Muscle of arm (tissue), 14 donors: ENCODE measurements around the gene FAM219B. TPM values are rescaled to one million over a fixed set of nuclear protein-coding genes. Genes with fewer than 3 reads are reported as not detected.
"Not testable (repeated sequence)": the region's sequence is repeated elsewhere in the genome, so short reads cannot be mapped to it uniquely, and the experiment has no call there.

ENCODE experiments used
- DNase-seq: peaks from one replicate; pipeline ENCODE4 v3.0.0-alpha.2; 2013
- long read RNA-seq, 11 donors: transcript quantifications; one replicate each; lab custom pipeline, GENCODE V29; 2026
- polyA plus RNA-seq, 12 donors: library from polyadenylated mRNA; unstranded; fragments of 120-200 nt; gene quantifications; one replicate each; pipeline ENCODE4 v1.2.1, GENCODE V29; 2013; ENCODE audit not compliant: insufficient read length in 12 of 12

FAM219B gene, protein sequence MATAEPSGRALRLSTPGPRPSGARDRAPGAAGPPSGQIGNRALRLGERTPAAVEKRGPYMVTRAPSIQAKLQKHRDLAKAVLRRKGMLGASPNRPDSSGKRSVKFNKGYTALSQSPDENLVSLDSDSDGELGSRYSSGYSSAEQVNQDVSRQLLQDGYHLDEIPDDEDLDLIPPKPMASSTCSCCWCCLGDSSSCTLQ
- polyA plus RNA-seq, result 10 to 100 TPM in 11 of 12 donors, not detected in 1; 40.4 to 60.0 (median 48.6) TPM
- long read RNA-seq, donor 1, partial matches to known transcripts, result 0 of 5 reads
- long read RNA-seq, donor 1, other reads (novel, unspliced or antisense), result 0 of 5 reads
- long read RNA-seq, donor 2, transcript FAM219B-217 (4 exons, 3,219 nt), result major isoform, 5 of 11 reads
- long read RNA-seq, donor 2, partial matches to known transcripts, result 0 of 11 reads
- long read RNA-seq, donor 2, other reads (novel, unspliced or antisense), result 0 of 11 reads
- long read RNA-seq, donor 3, result 0 reads
- long read RNA-seq, donor 4, partial matches to known transcripts, result 0 of 4 reads
- long read RNA-seq, donor 4, other reads (novel, unspliced or antisense), result 0 of 4 reads
- long read RNA-seq, donor 5, full-length matches to known transcripts, result 22 of 22 reads
- long read RNA-seq, donor 5, partial matches to known transcripts, result 0 of 22 reads
- long read RNA-seq, donor 5, other reads (novel, unspliced or antisense), result 0 of 22 reads
- long read RNA-seq, donor 6, partial matches to known transcripts, result 0 of 5 reads
- long read RNA-seq, donor 6, other reads (novel, unspliced or antisense), result 0 of 5 reads
- long read RNA-seq, donor 7, partial matches to known transcripts, result 0 of 5 reads
- long read RNA-seq, donor 7, other reads (novel, unspliced or antisense), result 0 of 5 reads
- long read RNA-seq, donor 8, transcript FAM219B-201 (5 exons, 3,550 nt), result major isoform, 6 of 16 reads
- long read RNA-seq, donor 8, partial matches to known transcripts, result 0 of 16 reads
- long read RNA-seq, donor 8, other reads (novel, unspliced or antisense), result 0 of 16 reads
- long read RNA-seq, donor 9, partial matches to known transcripts, result 0 of 3 reads
- long read RNA-seq, donor 9, other reads (novel, unspliced or antisense), result 0 of 3 reads
- long read RNA-seq, donor 10, transcript FAM219B-201 (5 exons, 3,550 nt), result major isoform, 6 of 10 reads
- long read RNA-seq, donor 10, partial matches to known transcripts, result 0 of 10 reads
- long read RNA-seq, donor 10, other reads (novel, unspliced or antisense), result 0 of 10 reads
- long read RNA-seq, donor 11, partial matches to known transcripts, result 0 of 5 reads
- long read RNA-seq, donor 11, other reads (novel, unspliced or antisense), result 0 of 5 reads

DNA sequence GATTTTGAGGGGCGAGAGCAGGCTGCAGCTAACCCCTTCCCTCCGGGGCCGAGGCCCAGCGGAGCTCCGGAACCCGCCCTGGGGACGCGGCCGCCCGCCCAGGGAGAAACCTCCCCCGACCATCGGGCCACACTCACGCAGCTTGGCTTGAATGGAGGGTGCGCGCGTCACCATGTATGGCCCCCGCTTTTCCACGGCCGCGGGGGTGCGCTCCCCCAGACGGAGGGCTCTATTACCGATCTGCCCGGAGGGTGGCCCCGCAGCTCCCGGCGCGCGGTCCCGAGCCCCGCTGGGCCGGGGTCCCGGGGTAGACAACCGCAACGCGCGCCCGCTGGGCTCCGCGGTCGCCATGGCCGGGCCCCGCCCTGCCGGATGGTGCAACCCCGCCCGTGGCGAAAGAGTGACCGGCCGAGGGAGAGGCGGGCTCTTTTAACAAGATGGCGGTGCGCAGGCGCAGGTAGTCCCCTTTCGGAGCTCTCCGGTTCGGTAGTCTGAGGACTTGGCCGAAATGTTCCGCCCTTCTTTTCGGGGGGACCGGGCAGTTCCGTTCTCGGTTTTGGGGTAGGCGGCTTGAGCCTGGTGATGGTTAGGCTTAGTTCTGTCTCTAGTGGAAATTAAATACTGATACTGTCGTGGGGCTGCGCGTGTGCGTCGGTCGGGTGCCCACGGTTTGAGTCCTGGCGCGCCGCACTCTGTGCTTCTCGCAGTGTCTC lies at the start of gene FAM219B:
Gene FAM219B (minus strand): TSS at position 402 of the 713 bp plus-strand sequence. CDS start 51 bp downstream, at position 351.
- DNase-seq, result peak; percentile 91

DNA sequence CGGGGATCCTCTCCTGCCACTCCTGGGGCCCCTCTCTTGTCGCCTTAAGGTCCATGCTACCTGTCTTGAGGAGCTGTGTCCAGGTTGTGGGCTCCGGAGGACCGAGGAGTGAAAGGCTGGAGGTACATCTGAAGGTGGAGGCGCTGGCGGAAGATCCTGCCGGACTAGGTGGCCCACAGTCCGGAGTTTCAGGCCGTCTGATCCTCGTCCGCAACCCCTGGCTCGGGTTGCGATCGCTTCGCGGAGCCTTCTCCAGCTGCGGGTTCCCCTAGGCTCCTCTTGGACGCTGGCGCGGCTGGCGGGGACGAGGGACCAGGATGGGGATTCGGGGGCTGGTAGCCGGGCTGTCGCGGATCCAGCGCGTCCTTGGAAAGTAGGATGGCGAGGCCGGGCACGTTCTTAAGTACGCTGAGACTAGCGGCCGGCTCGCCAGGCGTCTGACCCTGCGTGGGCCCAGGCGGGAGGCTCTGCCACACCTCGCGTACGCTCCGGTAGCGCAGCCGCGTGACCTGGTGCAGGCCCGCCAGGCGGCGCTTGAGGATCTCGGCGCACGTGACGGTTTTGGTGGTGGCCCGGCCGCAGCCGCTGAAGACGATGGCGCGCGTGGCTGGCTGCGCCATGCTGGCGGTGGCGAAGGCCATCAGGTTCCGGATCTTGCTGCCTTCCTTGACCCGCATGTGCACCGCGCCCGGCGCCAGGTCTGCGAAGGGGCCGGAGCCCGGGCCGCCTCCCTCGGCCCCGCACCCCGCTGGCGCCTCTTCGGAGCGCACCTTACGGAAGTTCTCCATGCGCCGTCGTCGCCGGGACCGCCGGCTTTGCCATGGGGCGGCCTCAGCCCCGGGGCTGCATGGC lies 49.4 kb upstream of the FAM219B start:
- DNase-seq, result no peak

DNA sequence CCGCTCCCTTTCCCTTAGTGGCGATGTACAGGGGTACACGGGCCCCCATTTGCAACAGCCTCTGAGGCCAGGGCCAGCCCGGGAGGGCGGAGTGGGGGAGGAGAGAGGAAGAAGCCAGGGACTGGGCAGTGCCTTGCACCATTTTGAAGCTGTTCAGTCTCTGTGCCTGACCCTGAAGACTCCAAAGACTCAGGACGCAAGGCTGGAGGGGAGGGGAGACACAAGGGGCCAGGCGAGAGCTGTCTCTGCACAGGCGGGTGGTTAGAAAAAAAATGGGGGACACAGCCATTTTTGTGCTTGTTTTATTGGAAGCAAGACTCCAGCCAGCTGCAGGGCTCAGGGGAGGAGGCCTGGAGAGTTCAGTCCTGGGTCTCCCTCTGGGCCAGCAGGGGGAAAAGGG lies 48.4 kb upstream of the FAM219B start:
- no peak for DNase-seq

DNA sequence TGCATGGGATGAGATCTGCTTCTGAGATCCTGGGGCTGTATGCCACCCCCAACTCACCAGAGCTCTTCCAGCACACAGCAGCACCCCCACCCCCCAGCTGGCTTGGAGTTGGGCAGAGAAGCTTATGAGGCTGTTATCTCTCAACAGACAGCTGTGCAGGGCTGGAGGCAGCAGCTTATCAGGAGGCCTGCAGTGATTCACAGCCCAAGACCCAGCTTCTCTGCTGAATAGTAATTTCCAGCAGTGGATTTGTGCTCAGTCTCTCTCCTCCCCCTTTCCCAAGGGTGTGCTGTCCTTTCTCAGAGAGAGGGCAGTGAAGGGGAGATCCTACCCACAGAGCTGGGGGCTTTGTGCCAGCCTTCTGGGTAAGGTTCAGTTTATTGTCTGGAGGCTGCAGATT lies 47.9 kb upstream of the FAM219B start:
- DNase-seq, result no peak

DNA sequence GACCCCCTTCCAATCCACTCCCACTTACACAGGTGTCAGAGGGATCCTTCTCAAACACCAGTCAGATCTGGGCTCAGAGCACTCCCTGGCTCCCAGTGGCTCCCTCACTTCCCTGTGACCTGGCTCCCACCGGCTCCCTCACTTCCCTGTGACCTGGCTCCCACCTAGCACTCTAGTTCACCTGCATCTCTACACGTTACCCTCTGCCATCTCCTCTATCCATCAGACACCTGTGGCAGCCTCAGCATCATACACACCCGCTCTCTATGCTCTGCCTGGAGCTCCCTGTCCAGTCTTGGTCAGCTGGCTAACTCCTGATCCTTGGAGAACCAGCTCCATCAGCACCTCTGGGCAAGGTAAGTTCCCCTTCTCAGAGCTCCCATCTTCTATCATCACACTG lies 44.4 kb upstream of the FAM219B start:
- no peak for DNase-seq

DNA sequence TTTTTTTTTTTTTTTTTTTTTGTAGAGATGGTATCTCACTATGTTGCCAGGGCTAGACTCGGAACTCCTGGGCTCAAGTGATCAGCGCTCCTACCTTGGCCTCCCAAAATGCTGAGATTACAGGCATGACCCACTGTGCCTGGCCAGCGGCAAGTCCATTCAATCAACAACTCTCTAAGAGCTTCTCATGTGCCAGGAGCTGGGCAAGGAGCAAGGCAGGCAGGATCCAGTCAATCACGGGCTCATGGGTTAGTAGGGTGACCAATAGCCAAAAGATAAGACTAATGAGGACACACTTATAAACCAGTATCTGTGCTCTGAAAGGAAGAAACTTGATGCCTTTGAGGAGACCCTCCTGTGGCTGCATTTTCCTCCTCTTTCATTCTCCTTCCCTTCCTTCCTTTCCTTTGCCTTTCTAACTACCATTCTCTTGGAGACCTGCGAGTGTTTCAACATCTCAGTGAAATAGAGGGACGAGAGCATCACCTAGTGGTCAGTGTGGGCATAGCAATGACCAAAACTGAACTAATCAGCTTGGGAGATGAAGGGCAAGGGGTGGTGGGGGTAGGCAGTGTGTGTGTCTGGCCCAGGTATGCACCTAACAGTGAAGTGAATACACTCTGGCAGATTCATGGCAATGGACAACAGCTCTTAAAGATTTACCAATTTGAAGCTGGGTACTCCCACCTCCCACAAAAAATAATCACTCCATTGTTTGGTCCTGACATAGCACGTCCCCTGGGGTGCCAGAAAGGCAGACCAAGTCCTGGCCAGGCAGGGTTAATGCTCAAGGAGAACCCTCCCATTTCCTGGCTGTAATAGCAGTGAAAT lies 43.6 kb upstream of the FAM219B start:
- DNase-seq, result peak; percentile 84

DNA sequence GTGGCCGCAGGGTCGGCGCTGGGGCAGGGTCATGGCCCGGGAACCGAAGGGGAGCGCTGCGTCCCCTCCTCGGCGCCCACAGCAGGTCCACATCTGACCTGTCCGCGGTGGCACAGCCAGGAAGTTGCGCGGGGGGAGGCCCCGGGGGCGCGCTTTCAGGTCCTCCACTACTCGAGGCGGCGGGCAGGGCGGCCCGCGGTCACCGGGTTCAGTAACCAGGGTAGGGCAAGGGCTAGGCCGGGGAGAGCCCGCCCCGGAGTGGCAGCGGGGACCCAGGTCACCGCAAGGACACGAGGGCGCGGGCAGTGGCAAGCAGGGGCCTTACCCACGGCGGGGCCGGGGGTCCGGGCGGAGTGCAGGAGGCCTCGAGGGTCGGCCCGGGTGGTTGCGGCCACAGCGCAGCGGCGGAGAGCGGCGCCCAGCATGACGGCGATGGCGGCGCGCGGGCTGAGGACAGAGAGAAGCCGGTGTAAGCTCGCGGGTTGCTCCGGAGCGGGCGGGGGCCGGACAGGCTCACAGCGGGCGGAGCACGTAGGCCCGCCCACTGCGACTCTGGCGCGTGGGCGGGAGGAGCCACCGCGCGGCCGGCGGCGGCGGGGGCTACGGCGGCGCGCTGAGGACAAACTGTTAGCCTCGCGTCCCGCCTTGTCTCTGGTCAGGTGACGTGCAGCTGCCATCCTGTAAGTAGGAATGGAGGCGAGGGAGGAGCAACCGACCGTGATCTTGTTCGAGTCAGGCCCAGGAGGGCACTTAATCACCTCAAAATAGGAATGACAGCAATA lies 31.1 kb upstream of the FAM219B start, which contains the start of gene COX5A:
Gene COX5A (minus strand): TSS at position 484 of the 782 bp plus-strand sequence. CDS start 59 bp downstream, at position 425.
- DNase-seq, result peak; percentile 93

DNA sequence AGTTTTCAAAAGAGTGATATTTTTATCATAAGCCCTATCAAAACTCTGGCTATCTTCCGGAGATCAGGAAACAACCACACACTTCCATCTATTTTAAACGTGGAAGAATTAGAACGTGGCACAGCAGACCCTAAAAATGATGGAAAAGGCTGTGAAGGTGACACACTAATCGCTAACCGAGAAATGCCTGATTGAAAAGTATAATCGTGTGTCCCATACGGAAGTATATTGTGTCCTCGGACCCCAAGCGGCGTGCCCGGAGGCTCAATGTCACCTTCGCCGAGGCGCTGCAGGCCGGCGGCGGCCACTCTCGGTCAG lies 30.6 kb upstream of the FAM219B start:
- DNase-seq, result no peak

DNA sequence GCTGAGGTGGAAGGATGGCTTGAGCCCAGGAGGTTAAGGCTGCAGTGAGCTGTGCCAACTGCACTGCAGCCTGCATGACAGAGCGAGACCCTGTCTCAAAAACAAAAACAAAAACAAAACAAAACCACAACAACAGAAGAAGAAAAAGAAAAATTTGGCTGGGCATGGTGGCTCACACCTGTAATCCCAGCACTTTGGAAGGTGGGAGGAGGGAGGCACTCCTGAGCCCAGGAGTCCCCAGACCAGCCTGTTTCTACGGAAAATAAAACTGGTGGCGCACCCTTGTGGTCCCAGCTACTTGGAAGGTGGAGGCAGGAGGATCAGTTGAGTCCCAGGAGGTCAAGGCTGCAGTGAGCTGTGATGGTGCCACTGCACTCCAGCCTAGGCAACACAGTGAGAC lies 28.5 kb upstream of the FAM219B start:
- DNase-seq, result not testable (repeated sequence)

DNA sequence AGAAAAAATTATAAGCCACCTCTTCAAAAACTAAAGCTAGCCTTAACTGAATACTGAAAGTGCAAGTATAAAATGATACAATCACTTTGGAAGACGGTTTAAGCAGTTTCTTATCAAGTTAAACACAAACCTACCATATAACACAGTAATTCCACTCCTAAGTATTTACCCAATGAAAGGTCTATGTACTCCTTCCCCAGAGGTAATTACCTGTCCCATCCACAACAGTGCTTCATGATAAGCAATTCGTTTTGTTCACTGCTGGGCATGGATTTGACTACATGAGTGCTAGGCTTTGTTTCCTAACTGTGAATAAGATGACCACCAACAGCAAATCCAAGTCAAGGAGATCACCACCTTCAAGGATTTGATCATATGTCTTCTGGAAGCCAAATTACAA lies 26.9 kb upstream of the FAM219B start:
- no peak for DNase-seq

DNA sequence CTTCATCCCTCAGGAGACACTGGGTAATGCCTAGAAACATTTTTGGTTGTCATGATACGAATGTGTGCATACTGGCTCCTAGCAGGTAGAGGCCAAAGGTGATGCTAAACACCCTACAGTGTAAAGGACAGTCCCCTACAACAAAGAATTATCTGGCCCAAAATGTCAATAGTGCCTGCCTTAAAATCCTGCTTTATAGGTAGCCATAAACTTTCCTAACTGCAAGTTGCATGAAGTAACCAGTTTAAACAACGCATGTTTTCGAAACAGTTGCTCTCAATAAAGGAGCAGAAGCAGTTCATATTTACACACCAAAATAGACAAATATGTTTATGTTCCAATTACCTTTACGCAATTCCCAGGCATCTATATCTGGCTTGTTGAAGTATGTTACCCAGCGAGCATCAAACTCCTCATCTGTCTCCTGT lies 22.1 kb upstream of the FAM219B start:
- DNase-seq, result no peak

DNA sequence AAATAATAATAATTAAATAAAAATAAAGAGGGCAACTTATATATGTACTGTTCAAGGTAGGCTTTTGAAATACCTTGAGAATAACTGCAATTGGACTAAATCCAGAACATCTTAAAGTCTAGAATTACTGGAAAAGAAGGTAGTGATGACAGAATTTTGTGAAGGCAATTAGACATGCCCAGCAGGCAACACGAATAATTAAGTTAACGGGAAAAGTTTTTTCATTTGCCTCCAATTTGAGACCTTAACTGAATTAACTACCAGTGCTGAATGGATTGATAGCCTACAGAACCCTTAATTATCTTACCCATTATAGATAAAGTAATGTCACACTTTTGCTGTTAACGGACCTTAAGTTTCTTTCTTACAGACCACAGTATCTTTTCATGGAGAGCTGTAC lies 17.9 kb upstream of the FAM219B start:
- no peak for DNase-seq

DNA sequence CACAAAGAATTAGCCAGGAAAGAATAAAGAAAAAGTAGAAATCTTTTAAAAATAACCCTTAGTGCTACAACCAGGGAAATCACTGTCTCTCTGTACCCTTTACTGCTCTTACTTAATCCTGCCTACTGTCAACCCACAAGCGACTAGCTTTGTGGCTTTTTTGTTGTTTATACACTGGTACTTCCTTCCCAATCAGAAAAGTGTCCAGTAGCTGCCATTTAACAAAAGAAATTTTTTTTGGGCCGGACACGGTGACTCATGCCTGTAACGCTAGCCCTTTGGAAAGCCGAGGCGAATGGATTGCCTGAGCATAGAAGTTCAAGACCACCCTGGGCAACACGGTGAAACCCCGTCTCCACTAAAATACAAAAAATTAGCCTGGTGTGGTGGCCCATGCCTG lies 13.8 kb upstream of the FAM219B start:
- DNase-seq, result no peak

DNA sequence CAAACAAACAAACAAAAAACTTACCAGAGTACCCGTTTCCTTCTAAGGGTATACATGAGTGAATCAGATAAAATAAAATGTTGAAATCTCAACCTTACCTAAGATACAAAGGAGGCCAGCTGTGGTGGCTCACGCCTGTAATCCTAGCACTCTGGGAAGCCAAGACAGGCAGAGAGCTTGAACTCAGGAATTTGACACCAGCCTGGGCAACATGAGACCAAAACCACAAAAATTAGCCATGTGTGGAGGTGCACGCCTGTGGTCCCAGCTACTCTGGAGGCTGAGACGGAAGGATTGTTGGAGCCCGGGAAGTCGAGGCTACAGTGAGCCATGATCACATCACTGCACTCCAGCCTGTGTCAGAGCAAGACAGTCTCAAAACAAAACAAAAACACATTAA lies 11.0 kb upstream of the FAM219B start:
- DNase-seq, result no peak

DNA sequence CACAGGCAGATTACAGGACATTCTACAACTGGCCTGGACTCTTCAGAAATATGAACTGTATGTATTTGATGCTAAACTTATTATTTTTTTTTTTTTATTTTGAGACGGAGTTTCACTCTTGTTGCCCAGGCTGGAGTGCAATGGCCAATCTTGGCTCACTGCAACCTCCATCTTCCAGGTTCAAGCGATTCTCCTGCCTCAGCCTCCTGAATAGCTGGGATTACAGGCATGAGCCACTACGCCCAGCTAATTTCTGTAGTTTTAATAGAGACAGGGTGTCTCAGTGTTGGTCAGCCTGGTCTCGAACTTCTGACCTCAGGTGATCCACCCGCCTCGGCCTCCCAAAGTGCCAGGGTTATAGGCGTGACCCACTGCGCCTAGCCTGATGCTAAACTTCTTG lies 7.1 kb upstream of the FAM219B start:
- DNase-seq, result not testable (repeated sequence)

DNA sequence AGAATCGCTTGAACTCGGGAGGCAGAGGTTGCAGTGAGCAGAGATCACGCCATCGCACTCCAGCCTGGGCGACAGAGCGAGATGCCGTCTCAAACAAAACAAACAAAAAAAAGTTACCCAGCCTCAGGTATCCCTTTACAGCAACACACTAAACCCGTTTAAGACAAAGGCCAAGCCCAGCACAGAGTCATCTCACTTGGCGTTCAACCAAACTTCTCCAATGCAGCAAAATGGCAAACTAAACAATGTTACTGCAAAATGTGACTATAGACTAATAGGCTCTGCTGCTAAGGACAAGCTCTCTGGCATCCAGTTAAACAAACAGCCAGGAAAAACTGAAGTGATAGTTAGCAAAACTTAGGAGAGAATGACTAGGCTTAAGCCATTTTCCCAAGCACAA lies 6.4 kb upstream of the FAM219B start:
- no peak for DNase-seq

DNA sequence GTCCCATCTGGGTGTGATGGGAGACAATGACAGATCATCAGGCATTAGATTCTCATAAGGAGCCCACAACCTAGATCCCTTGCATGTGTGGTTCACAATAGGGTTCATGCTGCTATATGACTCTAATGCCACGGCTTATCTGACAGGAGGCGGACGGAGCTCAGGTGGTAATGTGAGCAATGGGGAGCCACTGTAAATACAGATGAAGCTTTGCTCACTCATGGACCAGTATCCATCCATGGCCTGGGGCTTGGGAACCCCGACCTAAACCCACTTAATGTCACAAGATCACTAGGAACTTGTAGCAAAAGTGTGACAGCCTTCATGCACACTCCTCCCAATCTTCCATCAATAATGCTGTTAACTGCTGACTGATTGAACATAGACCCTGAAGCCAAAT lies 2.0 kb upstream of the FAM219B start:
- DNase-seq, result no peak

DNA sequence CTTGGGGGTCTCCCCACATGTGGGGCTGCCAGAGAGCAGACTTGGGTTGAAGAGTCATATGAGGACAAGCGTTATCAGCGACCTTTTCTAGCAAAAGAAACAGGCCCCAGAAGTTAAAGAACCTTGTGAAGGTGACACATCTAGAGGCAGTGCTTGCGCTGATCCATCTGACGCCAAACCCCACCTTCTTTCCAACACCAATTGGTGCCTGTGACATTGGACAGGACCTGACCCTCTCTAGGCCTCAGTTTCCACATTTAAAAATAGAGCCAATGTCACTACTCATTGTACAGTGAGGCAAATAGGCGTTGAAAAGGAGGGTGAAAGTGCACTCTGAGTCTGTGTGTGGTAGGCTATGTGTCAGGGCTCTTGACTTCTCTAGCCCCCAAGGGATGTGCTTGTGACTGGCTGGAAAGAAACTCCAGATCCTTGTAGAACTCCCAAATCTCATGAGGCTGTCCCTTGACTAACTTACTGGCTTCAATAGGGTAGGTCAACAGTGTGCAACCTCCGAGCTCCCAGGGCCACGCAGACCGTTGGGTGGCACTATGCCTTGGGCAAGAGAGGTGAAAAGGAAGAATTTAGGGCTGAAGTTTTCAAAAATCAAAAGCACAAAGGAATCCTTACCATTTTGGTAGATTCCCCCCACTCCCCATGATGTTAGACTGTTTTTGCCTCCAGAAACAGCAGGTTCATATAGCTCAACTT lies 666 bp upstream of the FAM219B start:
- DNase-seq, result no peak
